Neural cell (in vitro differentiated cells): Measurements from ENCODE around the gene DOCK2.

ENCODE experiments used
- EP300 ChIP-seq: fragments of 450-650 bp; conservative IDR thresholded peaks from 2 replicates; pipeline ENCODE4 v1.6.1; 2014; ENCODE audit warnings: antibody characterized with exemption, mild to moderate bottlenecking, moderate library complexity; ENCODE audit not compliant: poor library complexity, severe bottlenecking
- EZH2 ChIP-seq: fragments of 200-600, 300-800 bp; shearing (Covaris generic), sonication (generic); IDR thresholded peaks from 2 replicates; pipeline ENCODE4 v1.6.1; 2014; ENCODE audit warnings: antibody characterized with exemption, low read length, borderline replicate concordance, mild to moderate bottlenecking; ENCODE audit not compliant: insufficient read depth, poor library complexity, severe bottlenecking
- MXI1 ChIP-seq: fragments of 450-650 bp; conservative IDR thresholded peaks from 2 replicates; pipeline ENCODE4 v1.6.1; 2014; ENCODE audit warnings: antibody characterized with exemption, mild to moderate bottlenecking; ENCODE audit not compliant: poor library complexity, severe bottlenecking
- POLR2AphosphoS5 ChIP-seq: IDR thresholded peaks from 2 replicates; pipeline ENCODE4 v1.6.1; 2012
- RAD21 ChIP-seq: fragments of 450-650 bp; conservative IDR thresholded peaks from 2 replicates; pipeline ENCODE4 v1.6.1; 2014; ENCODE audit warnings: antibody characterized with exemption, mild to moderate bottlenecking, moderate library complexity
- SMC3 ChIP-seq: fragments of 450-650 bp; conservative IDR thresholded peaks from 2 replicates; pipeline ENCODE4 v1.6.1; 2014; ENCODE audit warnings: antibody characterized with exemption, mild to moderate bottlenecking, moderate library complexity; ENCODE audit not compliant: poor library complexity
- TAF1 ChIP-seq: IDR thresholded peaks from 2 replicates; pipeline ENCODE4 v1.6.1; 2012; ENCODE audit warnings: low read depth
- TF ChIP-seq, protein P1 (sequence below): fragments of 450-650 bp; IDR thresholded peaks from 2 replicates; pipeline ENCODE4 v1.5.1; 2014; ENCODE audit warnings: antibody characterized with exemption, mild to moderate bottlenecking, moderate library complexity; ENCODE audit not compliant: poor library complexity, severe bottlenecking
- TF ChIP-seq, protein P2 (sequence below): IDR thresholded peaks from 2 replicates; pipeline ENCODE4 v1.6.1; 2012; ENCODE audit warnings: borderline replicate concordance

DNA sequence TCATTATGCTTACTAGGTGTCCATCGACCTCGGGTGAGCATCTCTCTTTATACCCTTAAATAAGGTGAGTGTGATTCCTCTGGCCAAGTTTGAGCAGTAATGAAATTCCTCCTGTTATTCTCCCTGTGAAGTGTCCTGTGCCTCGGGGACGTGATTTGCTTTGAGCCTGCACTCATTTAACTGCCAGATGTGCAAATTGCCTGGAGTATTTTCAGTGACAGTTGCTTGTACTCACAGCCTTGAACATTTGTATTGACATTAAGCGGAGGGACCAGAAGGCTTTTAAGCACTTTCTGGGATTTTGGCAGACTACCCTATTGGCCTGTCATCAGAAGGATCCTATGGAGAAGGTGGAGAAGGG lies 126.9 kb downstream of the DOCK2 start:
- TF ChIP-seq EP300 (peak; percentile 40), TAF1 (no peak), EZH2 (no peak), POLR2AphosphoS5 (peak; percentile 34), RAD21 (no peak), SMC3 (no peak), MXI1 (no peak)
- TF ChIP-seq, protein P1, sequence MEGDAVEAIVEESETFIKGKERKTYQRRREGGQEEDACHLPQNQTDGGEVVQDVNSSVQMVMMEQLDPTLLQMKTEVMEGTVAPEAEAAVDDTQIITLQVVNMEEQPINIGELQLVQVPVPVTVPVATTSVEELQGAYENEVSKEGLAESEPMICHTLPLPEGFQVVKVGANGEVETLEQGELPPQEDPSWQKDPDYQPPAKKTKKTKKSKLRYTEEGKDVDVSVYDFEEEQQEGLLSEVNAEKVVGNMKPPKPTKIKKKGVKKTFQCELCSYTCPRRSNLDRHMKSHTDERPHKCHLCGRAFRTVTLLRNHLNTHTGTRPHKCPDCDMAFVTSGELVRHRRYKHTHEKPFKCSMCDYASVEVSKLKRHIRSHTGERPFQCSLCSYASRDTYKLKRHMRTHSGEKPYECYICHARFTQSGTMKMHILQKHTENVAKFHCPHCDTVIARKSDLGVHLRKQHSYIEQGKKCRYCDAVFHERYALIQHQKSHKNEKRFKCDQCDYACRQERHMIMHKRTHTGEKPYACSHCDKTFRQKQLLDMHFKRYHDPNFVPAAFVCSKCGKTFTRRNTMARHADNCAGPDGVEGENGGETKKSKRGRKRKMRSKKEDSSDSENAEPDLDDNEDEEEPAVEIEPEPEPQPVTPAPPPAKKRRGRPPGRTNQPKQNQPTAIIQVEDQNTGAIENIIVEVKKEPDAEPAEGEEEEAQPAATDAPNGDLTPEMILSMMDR = no peak
- TF ChIP-seq, protein P2, sequence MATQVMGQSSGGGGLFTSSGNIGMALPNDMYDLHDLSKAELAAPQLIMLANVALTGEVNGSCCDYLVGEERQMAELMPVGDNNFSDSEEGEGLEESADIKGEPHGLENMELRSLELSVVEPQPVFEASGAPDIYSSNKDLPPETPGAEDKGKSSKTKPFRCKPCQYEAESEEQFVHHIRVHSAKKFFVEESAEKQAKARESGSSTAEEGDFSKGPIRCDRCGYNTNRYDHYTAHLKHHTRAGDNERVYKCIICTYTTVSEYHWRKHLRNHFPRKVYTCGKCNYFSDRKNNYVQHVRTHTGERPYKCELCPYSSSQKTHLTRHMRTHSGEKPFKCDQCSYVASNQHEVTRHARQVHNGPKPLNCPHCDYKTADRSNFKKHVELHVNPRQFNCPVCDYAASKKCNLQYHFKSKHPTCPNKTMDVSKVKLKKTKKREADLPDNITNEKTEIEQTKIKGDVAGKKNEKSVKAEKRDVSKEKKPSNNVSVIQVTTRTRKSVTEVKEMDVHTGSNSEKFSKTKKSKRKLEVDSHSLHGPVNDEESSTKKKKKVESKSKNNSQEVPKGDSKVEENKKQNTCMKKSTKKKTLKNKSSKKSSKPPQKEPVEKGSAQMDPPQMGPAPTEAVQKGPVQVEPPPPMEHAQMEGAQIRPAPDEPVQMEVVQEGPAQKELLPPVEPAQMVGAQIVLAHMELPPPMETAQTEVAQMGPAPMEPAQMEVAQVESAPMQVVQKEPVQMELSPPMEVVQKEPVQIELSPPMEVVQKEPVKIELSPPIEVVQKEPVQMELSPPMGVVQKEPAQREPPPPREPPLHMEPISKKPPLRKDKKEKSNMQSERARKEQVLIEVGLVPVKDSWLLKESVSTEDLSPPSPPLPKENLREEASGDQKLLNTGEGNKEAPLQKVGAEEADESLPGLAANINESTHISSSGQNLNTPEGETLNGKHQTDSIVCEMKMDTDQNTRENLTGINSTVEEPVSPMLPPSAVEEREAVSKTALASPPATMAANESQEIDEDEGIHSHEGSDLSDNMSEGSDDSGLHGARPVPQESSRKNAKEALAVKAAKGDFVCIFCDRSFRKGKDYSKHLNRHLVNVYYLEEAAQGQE = no peak
